H1 (cell line): Measurements from ENCODE around the gene LGALS16. TPM values are rescaled to one million over a fixed set of nuclear protein-coding genes. Genes with fewer than 3 reads are reported as not detected.

Experiments used
- CTCF ChIA-PET: fragments of 300-600 bp; sonication (Branson Sonifier 250); formaldehyde crosslinking; loops from one replicate; lab custom pipeline; 2021; ENCODE audit not compliant: partially characterized antibody; lab: Charles Lee
- POLR2A ChIA-PET: fragments of 300-600 bp; sonication (Branson Sonifier 250); formaldehyde crosslinking; loops from one replicate; lab custom pipeline; 2021; ENCODE audit warnings: inconsistent platforms; ENCODE audit not compliant: partially characterized antibody; lab: Charles Lee
- DNase-seq, 2 experiments: peaks; one replicate each; pipeline versions ENCODE4 v3.0.0 to v3.0.0-alpha.2; 2010 to 2022; ENCODE audit warnings: low spot score in 2 of 2, low read depth in 1 of 2, mixed read lengths in 1 of 2
- FAIRE-seq: peaks from 2 replicates; lab custom pipeline; 2011; peaks lifted over from hg19 to GRCh38; lab: Jason Lieb, UNC
- H2AFZ ChIP-seq: 2 replicates; pipeline ENCODE4 v1.8.1; 2012; ENCODE audit warnings: low read length, inconsistent platforms
- H2AK5ac ChIP-seq: 2 replicates; pipeline ENCODE4 v1.6.1; 2013; ENCODE audit warnings: low read depth, low read length
- H2BK120ac ChIP-seq: replicated peaks from 2 replicates; pipeline ENCODE3; 2013; ENCODE audit warnings: low read depth, low read length, inconsistent platforms
- H2BK12ac ChIP-seq: 2 replicates; pipeline ENCODE4 v1.6.1; 2013; ENCODE audit warnings: low read depth, low read length
- H2BK15ac ChIP-seq: 2 replicates; pipeline ENCODE4 v1.6.1; 2013; ENCODE audit warnings: low read length
- H2BK20ac ChIP-seq: 2 replicates; pipeline ENCODE4 v1.6.1; 2013; ENCODE audit warnings: low read length
- H2BK5ac ChIP-seq: 2 replicates; pipeline ENCODE4 v1.6.1; 2013; ENCODE audit warnings: low read depth, low read length
- H3K14ac ChIP-seq: 2 replicates; pipeline ENCODE4 v1.6.1; 2013; ENCODE audit warnings: inconsistent platforms; ENCODE audit not compliant: insufficient read length
- H3K18ac ChIP-seq: 2 replicates; pipeline ENCODE4 v1.6.1; 2013; ENCODE audit warnings: low read length; ENCODE audit errors: extremely low read depth
- H3K23ac ChIP-seq: 2 replicates; pipeline ENCODE4 v1.6.1; 2013; ENCODE audit warnings: inconsistent platforms; ENCODE audit not compliant: insufficient read length
- H3K23me2 ChIP-seq: 2 replicates; pipeline ENCODE4 v1.6.1; 2013; ENCODE audit warnings: low read depth, low read length
- H3K27ac ChIP-seq: 2 replicates; pipeline ENCODE4 v1.6.1; 2011; ENCODE audit warnings: low read depth, low read length, inconsistent platforms
- H3K27me3 ChIP-seq, 4 experiments: replicated peaks in 1 of 4; 1 replicate in 1 of 4; 2 replicates in 3 of 4; pipeline versions ENCODE4 v1.6.1 to v1.8.1; 2011 to 2013; ENCODE audit warnings: low read length in 3 of 4, mild to moderate bottlenecking in 3 of 4, inconsistent platforms in 2 of 4, mixed read lengths in 2 of 4, moderate library complexity in 1 of 4; ENCODE audit not compliant: control insufficient read depth in 3 of 4, insufficient read depth in 3 of 4; ENCODE audit errors: extremely low read depth in 1 of 4
- H3K36me3 ChIP-seq, 4 experiments: 2 replicates each; pipeline versions ENCODE4 v1.6.1 to v1.8.1; 2011 to 2013; ENCODE audit warnings: mild to moderate bottlenecking in 4 of 4, low read length in 3 of 4, moderate library complexity in 2 of 4, control low read depth in 1 of 4, inconsistent platforms in 1 of 4; ENCODE audit not compliant: insufficient read depth in 4 of 4, control insufficient read depth in 2 of 4
- H3K4ac ChIP-seq: replicated peaks from 2 replicates; pipeline ENCODE3; 2013; ENCODE audit warnings: low read length, low read depth, mixed read lengths, inconsistent platforms; ENCODE audit not compliant: insufficient read length
- H3K4me1 ChIP-seq, 4 experiments: replicated peaks in 1 of 4; 1 replicate in 1 of 4; 2 replicates in 3 of 4; pipeline versions ENCODE4 v1.6.1 to v1.8.1; 2011 to 2013; ENCODE audit warnings: low read length in 3 of 4, inconsistent platforms in 2 of 4, mixed read lengths in 1 of 4; ENCODE audit not compliant: insufficient read depth in 4 of 4, control insufficient read depth in 3 of 4
- H3K4me2 ChIP-seq, 2 experiments: 2 replicates each; pipeline versions ENCODE4 v1.6.1 to v1.8.1; 2011 to 2013; ENCODE audit warnings: low read depth in 2 of 2, low read length in 2 of 2, control low read depth in 1 of 2, inconsistent platforms in 1 of 2, mild to moderate bottlenecking in 1 of 2; ENCODE audit not compliant: insufficient read depth in 1 of 2
- H3K4me3 ChIP-seq, 4 experiments: fragments of 200-600, 300-600 bp in 1 of 4; sonication (generic), shearing (Covaris generic), sonication (Bioruptor Twin) in 1 of 4; 2 replicates each; pipeline versions ENCODE4 v1.5.1 to v1.8.1; 2011 to 2016; ENCODE audit warnings: low read length in 4 of 4, low read depth in 3 of 4, control low read depth in 2 of 4, inconsistent platforms in 2 of 4, mild to moderate bottlenecking in 2 of 4, mixed read lengths in 1 of 4, moderate library complexity in 1 of 4; ENCODE audit not compliant: insufficient read depth in 2 of 4; ENCODE audit errors: extremely low read depth in 1 of 4
- H3K56ac ChIP-seq: replicated peaks from 2 replicates; pipeline ENCODE3; 2013; ENCODE audit warnings: low read depth, mild to moderate bottlenecking, mixed read lengths, low read length, inconsistent platforms; ENCODE audit not compliant: insufficient read length
- H3K79me1 ChIP-seq: 2 replicates; pipeline ENCODE4 v1.6.1; 2013; ENCODE audit warnings: low read depth, low read length, control low read depth
- H3K79me2 ChIP-seq, 2 experiments: 2 replicates each; pipeline versions ENCODE4 v1.6.1 to v1.8.1; 2012 to 2013; ENCODE audit warnings: low read length in 2 of 2, mild to moderate bottlenecking in 2 of 2, inconsistent platforms in 1 of 2; ENCODE audit not compliant: insufficient read depth in 2 of 2, control insufficient read depth in 1 of 2
- H3K9ac ChIP-seq, 4 experiments: replicated peaks in 1 of 4; 1 replicate in 1 of 4; 2 replicates in 3 of 4; pipeline versions ENCODE4 v1.6.1 to v1.8.1; 2011 to 2013; ENCODE audit warnings: low read depth in 3 of 4, low read length in 3 of 4, control low read depth in 2 of 4, mild to moderate bottlenecking in 2 of 4, moderate library complexity in 2 of 4, inconsistent platforms in 1 of 4; ENCODE audit errors: extremely low read depth in 1 of 4
- H3K9me3 ChIP-seq, 2 experiments: 2 replicates each; pipeline versions ENCODE4 v1.6.1 to v1.8.1; 2012 to 2013; ENCODE audit warnings: mild to moderate bottlenecking in 2 of 2, moderate library complexity in 2 of 2, control low read depth in 1 of 2, inconsistent platforms in 1 of 2, low read depth in 1 of 2, low read length in 1 of 2, mixed read lengths in 1 of 2; ENCODE audit not compliant: insufficient read depth in 2 of 2
- H4K20me1 ChIP-seq, 2 experiments: replicated peaks in 1 of 2; 2 replicates each; pipeline versions ENCODE3 to v1.8.1; 2011 to 2013; ENCODE audit warnings: inconsistent platforms in 2 of 2, low read length in 2 of 2, mild to moderate bottlenecking in 1 of 2; ENCODE audit not compliant: insufficient read depth in 2 of 2, control insufficient read depth in 1 of 2
- H4K5ac ChIP-seq: 2 replicates; pipeline ENCODE4 v1.6.1; 2013; ENCODE audit warnings: low read length, low read depth, mixed read lengths, inconsistent platforms; ENCODE audit not compliant: insufficient read length
- H4K8ac ChIP-seq: 2 replicates; pipeline ENCODE4 v1.8.0; 2013; ENCODE audit warnings: mild to moderate bottlenecking, moderate library complexity, low read length, inconsistent platforms; ENCODE audit not compliant: insufficient read depth; ENCODE audit errors: extremely low read depth
- H4K91ac ChIP-seq: replicated peaks from 2 replicates; pipeline ENCODE3; 2013; ENCODE audit warnings: low read length, mixed read lengths, inconsistent platforms; ENCODE audit not compliant: insufficient read length
- BACH1 ChIP-seq: IDR thresholded peaks from 2 replicates; pipeline ENCODE4 v1.6.1; 2012; ENCODE audit warnings: low read length, improper control_type of control experiment
- BCL11A ChIP-seq, 2 experiments: IDR thresholded peaks; one replicate each; pipeline ENCODE4 v1.6.1; 2011; ENCODE audit warnings: low read depth in 2 of 2, low read length in 2 of 2, mild to moderate bottlenecking in 2 of 2
- CHD2 ChIP-seq: IDR thresholded peaks from 2 replicates; pipeline ENCODE4 v1.6.1; 2012; ENCODE audit warnings: low read length, improper control_type of control experiment
- KDM4A ChIP-seq: IDR thresholded peaks from one replicate; pipeline ENCODE4 v1.7.1; 2012; ENCODE audit warnings: low read depth, mild to moderate bottlenecking, moderate library complexity, low read length, inconsistent platforms; ENCODE audit not compliant: severe bottlenecking
- POLR2A ChIP-seq, 2 experiments: IDR thresholded peaks; 1 replicate in 1 of 2; 2 replicates in 1 of 2; pipeline ENCODE4 v1.6.1; 2011; ENCODE audit warnings: low read depth in 2 of 2, low read length in 2 of 2, mild to moderate bottlenecking in 2 of 2; ENCODE audit errors: control extremely low read depth in 1 of 2
- RNF2 ChIP-seq: fragments of 200-900, 300-1000 bp; sonication (generic); IDR thresholded peaks from 2 replicates; pipeline ENCODE4 v1.7.1; 2016; ENCODE audit warnings: borderline replicate concordance, low read depth, mild to moderate bottlenecking, antibody characterized with exemption, low read length; ENCODE audit not compliant: poor library complexity, severe bottlenecking; ENCODE audit errors: missing control alignments
- TAF7 ChIP-seq: optimal IDR thresholded peaks from 2 replicates; pipeline ENCODE3; 2011; ENCODE audit warnings: low read depth, mild to moderate bottlenecking, inconsistent platforms, low read length, moderate library complexity, borderline replicate concordance
- YY1 ChIP-seq: IDR thresholded peaks from 2 replicates; pipeline ENCODE4 v1.6.1; 2011; ENCODE audit warnings: low read depth, mild to moderate bottlenecking, low read length
- WGBS, 2 experiments: shearing (Covaris generic) in 1 of 2; methylation state at CpG; one replicate each; pipeline versions ENCODE4 v1.1.6 to v1.1.7; 2013 to 2015; ENCODE audit warnings: low lambda C conversion rate in 2 of 2, mixed read lengths in 2 of 2, inconsistent platforms in 1 of 2, low coverage in 1 of 2, missing lambda C conversion rate in 1 of 2; ENCODE audit not compliant: insufficient replicate concordance in 2 of 2, insufficient coverage in 1 of 2, insufficient read length in 1 of 2; ENCODE audit errors: extremely low coverage in 1 of 2, missing lambda C conversion rate in 1 of 2; 5-methylcytosine and 5-hydroxymethylcytosine counted together
- polyA plus RNA-seq, 7 experiments: library from polyadenylated mRNA; depleted of rRNA in 3 of 7; stranded (reverse) in 5 of 7; unstranded in 2 of 7; fragments of >200 nt in 5 of 7; fragments of 200-250 nt in 2 of 7; gene quantifications; 1 replicate in 5 of 7; 2 replicates in 1 of 7; 4 replicates in 1 of 7; pipeline versions ENCODE4 v1.2.1 to v1.2.3, GENCODE V29; 2011 to 2013; ENCODE audit warnings: missing spikeins in 2 of 7, mixed read lengths in 2 of 7
- total RNA-seq: library from RNA; stranded (reverse); fragmentation: NEBNext Ultra II Directional; extraction: Animal tissue kit (Norgen Biotek cat#: 25700); gene quantifications from 2 replicates; pipeline ENCODE4 v1.2.1, GENCODE V29; 2021
- TF ChIP-seq, protein P1 (sequence below): IDR thresholded peaks from 2 replicates; pipeline ENCODE4 v1.6.1; 2011; ENCODE audit warnings: low read depth, mild to moderate bottlenecking, low read length; ENCODE audit not compliant: insufficient read depth
- TF ChIP-seq, protein P2 (sequence below): IDR thresholded peaks from 2 replicates; pipeline ENCODE4 v1.6.1; 2012; ENCODE audit warnings: inconsistent platforms

The LGALS16 gene
- total and polyA plus RNA-seq, 2 of the 8 experiments (the other 6 are each of a cell fraction or from before 2014, with no cell fraction given): not detected

DNA sequence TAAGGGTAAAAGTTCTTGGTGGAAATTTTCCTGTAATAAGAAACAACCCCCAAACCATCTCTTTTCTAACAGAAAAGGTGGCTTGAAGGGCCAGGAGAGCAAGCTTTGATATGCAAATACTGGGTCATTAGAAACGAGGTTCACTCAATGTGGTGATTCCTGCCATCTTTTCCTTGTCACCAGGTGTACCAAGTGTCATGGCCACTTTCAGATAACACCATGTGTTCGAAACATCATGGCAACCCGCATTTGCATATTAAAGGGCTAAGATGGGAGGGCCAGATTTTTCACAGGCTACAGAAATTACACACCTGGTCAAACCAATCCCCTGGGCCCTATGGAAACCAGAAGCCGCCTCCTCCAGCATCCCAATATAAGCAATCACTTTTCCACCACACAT lies 15.3 kb downstream of the LGALS16 start:
- H3K23ac ChIP-seq: no peak overlapping the region
- H4K20me1 ChIP-seq: no peaks in the 10 kb centered on the region
- no peaks in the 10 kb centered on the region for H3K79me1 ChIP-seq
- no peak overlapping the region for H2AFZ ChIP-seq
- peaks cover 0 to 8% (median 2%) of the 10 kb centered on the region in 4 experiments; a peak in 2 of 7 replicates for H3K4me1 ChIP-seq
- no peak overlapping the region for H2BK20ac ChIP-seq
- H4K5ac ChIP-seq: no peak overlapping the region
- H2BK120ac ChIP-seq: no peak overlapping the region
- H3K4me3 ChIP-seq: no peak overlapping the region; a peak in 1 of 8 replicates
- H4K91ac ChIP-seq: no peak overlapping the region
- H3K9ac ChIP-seq: no peak overlapping the region
- WGBS, 2 experiments: 62% methylated on average over 4 of the region's 4 CpGs; no CpG with 5 or more reads in 1 of the 2 experiments
- no peaks in the 10 kb centered on the region for H3K23me2 ChIP-seq
- H3K79me2 ChIP-seq: no peaks in the 10 kb centered on the region
- DNase-seq (no peak), FAIRE-seq (peak; percentile 82)
- H3K4me2 ChIP-seq: 0 out of 4 replicates have a peak overlapping the region, but pooled peaks of 1 of the 2 experiments have one; percentile 12
- H3K14ac ChIP-seq: no peak overlapping the region
- no peak overlapping the region for H2AK5ac ChIP-seq
- H3K9me3 ChIP-seq: peaks cover 3% of the 10 kb centered on the region in 2 experiments; a peak in 2 of 4 replicates
- POLR2A ChIA-PET: interaction anchor here (0.9 to 1.6 kb wide), 2 partner anchors 118 to 163 kb away, joined by 3 read pairs; no protein-coding TSS in a partner anchor
- no peak overlapping the region for H2BK15ac ChIP-seq
- no peak overlapping the region for H3K18ac ChIP-seq
- CTCF ChIA-PET: interaction anchor here (0.6 to 7.2 kb wide), 15 partner anchors 17 to 196 kb away, joined by 3 to 108 read pairs (median 4); partner anchors contain the start of gene DLL3
- H2BK12ac ChIP-seq: no peak overlapping the region
- H3K27me3 ChIP-seq: no peaks in the 10 kb centered on the region
- H3K56ac ChIP-seq: no peak overlapping the region
- H3K36me3 ChIP-seq: no peaks in the 10 kb centered on the region
- no peak overlapping the region for H4K8ac ChIP-seq
- no peak overlapping the region for H3K4ac ChIP-seq
- H2BK5ac ChIP-seq: no peak overlapping the region
- H3K27ac ChIP-seq: no peak overlapping the region
- no peak for TF ChIP-seq BCL11A (IDR thresholded peaks at IDR 0.05; ENCODE audit: low read depth in 2 of 2, low read length in 2 of 2)
- TF ChIP-seq BACH1: no peak
- TF ChIP-seq KDM4A: no peak
- no peak for TF ChIP-seq TAF7
- no peak for TF ChIP-seq RNF2
- TF ChIP-seq POLR2A (IDR thresholded peaks at IDR 0.05; ENCODE audit: control extremely low read depth in 1 of 2, low read depth in 2 of 2, low read length in 2 of 2): no peak
- TF ChIP-seq CHD2: no peak
- TF ChIP-seq YY1: peak; percentile 72; the same call in 1 of the 2 replicates
- TF ChIP-seq, protein P1, sequence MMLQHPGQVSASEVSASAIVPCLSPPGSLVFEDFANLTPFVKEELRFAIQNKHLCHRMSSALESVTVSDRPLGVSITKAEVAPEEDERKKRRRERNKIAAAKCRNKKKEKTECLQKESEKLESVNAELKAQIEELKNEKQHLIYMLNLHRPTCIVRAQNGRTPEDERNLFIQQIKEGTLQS: no peak
- TF ChIP-seq, protein P2, sequence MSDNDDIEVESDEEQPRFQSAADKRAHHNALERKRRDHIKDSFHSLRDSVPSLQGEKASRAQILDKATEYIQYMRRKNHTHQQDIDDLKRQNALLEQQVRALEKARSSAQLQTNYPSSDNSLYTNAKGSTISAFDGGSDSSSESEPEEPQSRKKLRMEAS: peak; percentile 45; the same call in 1 of the 2 replicates
